ENCODE results near the gene NDP. TPM values are rescaled to one million over a fixed set of nuclear protein-coding genes. Genes with fewer than 3 reads are reported as not detected.

NDP gene
- total RNA-seq, 2 experiments from 2014 or later = not detected

DNA sequence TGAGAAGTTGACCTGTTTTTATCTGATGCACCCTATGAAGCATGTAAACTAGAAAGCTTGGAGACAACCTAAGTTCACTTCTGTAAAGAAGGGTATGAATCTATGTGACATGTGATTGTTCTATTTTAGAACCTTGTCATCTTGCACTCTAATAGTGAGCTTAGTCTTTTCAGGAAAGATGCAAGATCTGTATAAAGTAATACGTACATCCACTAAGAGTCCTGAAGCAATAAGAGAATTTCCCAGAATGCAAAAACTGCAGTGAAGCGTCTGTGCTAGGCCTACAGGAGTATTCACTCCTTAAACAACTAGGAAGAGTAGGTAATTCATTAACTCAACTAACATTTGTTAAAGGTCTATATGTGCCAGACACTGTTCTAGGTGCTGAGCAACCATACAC, 23.3 kb upstream of the NDP start:
- no peak for DNase-seq

DNA sequence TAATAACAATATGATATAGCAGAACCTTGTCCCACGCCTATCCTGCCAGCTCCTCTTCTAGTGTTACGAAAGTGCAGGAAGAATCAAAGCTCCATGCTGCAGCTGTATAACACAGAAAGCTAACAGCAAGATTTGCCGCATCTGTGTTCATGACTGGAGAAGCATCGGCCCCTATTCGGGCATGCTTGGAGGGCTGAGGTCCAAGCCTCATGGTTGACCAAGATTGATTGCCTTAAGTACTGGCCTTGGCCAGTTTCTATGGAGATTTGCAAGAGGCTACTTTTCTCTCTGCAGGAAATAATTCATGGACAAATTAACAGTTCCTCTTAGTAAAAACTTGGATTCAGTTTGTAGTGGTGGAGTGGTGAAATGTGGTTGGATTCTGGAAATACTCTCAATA, 12.9 kb upstream of the NDP start:
- CTCF ChIA-PET = no interaction called here
- Mint-ChIP-seq H3K4me3 (no peak overlapping the region), H3K36me3 (ENCODE audit: low read depth) (no peaks in the 10 kb centered on the region), H3K4me1 (no peaks in the 10 kb centered on the region), H3K27me3 (no peaks in the 10 kb centered on the region), H3K27ac (no peak overlapping the region), H3K9me3 (no peaks in the 10 kb centered on the region)
- DNase-seq = no peak
- POLR2A ChIA-PET = no interaction called here

More for the DNA sequence above, 23.3 kb upstream of the NDP start:
- H3K27ac Mint-ChIP-seq = no peak overlapping the region
- H3K36me3 Mint-ChIP-seq (ENCODE audit: low read depth) = no peaks in the 10 kb centered on the region
- ChIA-PET CTCF (no interaction called here), POLR2A (no interaction called here)
- H3K4me1 Mint-ChIP-seq = no peaks in the 10 kb centered on the region
- H3K9me3 Mint-ChIP-seq = no peaks in the 10 kb centered on the region
- no peak overlapping the region for H3K4me3 Mint-ChIP-seq
- H3K27me3 Mint-ChIP-seq = no peaks in the 10 kb centered on the region

DNA sequence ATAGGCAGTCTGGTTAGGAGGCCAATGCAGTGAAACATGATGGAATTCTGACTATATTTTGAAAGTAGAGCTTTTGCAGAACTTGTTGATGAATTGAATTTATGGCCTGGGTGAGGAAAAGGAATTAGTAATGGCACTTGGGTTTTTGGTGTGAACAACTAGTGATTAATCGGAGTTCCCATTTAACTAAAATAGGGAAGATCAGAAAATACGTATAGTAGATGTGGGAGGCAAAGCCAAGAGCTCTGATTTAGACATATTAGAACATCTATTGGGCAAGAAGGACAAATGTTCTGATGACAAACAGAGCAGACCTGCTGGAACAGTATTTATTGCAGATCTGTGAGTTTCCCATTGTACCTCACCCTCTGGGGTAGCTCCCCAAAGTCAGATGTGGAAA, 12.3 kb upstream of the NDP start:
- H3K4me1 Mint-ChIP-seq = no peaks in the 10 kb centered on the region
- no peaks in the 10 kb centered on the region for H3K27me3 Mint-ChIP-seq
- CTCF ChIA-PET = no interaction called here
- no peak overlapping the region for H3K27ac Mint-ChIP-seq
- no peak for DNase-seq
- H3K36me3 Mint-ChIP-seq (ENCODE audit: low read depth) = no peaks in the 10 kb centered on the region
- POLR2A ChIA-PET = no interaction called here
- H3K9me3 Mint-ChIP-seq = no peaks in the 10 kb centered on the region
- H3K4me3 Mint-ChIP-seq = no peak overlapping the region

DNA sequence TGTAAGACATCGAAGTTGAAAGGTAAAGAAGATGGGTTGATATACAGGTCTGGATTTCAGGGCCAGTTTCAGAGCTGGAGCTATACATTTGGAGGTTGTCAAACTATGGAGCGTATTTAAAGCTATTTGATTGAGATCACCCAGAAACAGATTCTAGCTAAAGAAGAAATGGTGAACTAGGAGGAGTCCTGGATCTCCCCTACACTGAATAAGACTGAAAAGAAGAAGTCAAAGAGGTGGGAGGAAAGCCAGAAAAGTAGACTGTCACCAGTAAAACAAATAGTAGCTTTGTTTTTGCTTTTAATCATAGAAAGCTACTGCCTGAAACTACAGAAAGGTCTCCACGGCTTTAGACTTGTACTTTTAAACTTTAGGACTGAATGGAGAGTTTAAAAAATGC, 5.0 kb upstream of the NDP start:
- ChIA-PET POLR2A (no interaction called here), CTCF (interaction anchor here (1.0 kb wide), 1 partner anchor 14 kb away, joined by 3 read pairs; no protein-coding TSS in a partner anchor)
- no peak overlapping the region for H3K27ac Mint-ChIP-seq
- peaks cover 3% of the 10 kb centered on the region for H3K9me3 Mint-ChIP-seq
- H3K4me3 Mint-ChIP-seq = no peak overlapping the region
- peaks cover 5% of the 10 kb centered on the region for H3K4me1 Mint-ChIP-seq
- no peak for DNase-seq
- peaks cover 17% of the 10 kb centered on the region for H3K27me3 Mint-ChIP-seq
- no peaks in the 10 kb centered on the region for H3K36me3 Mint-ChIP-seq (ENCODE audit: low read depth)

DNA sequence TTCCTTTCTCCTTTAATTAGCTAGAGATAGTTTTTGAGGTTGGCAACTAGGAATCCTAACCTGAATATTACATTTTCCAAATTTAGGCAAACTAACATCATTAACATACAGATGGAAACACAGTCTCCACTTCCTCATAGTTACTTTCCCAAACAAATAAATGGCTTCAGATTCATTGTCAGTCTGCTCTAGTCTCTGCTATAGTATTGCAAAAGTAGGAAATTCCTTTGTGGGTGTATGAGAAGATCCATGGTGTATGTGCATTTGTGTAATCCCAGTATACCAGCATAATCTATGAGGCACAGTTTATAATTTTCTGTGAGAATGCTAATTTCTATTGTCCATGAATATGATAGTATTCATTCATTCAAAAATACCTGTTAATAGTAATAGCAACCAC, 3.0 kb upstream of the NDP start:
- Mint-ChIP-seq H3K9me3 (peaks cover 3% of the 10 kb centered on the region), H3K4me1 (peaks cover 6% of the 10 kb centered on the region), H3K27ac (no peak overlapping the region), H3K27me3 (peaks cover 21% of the 10 kb centered on the region), H3K36me3 (ENCODE audit: low read depth) (no peaks in the 10 kb centered on the region), H3K4me3 (no peak overlapping the region)
- POLR2A ChIA-PET = no interaction called here
- no peak for DNase-seq
- CTCF ChIA-PET = no interaction called here

DNA sequence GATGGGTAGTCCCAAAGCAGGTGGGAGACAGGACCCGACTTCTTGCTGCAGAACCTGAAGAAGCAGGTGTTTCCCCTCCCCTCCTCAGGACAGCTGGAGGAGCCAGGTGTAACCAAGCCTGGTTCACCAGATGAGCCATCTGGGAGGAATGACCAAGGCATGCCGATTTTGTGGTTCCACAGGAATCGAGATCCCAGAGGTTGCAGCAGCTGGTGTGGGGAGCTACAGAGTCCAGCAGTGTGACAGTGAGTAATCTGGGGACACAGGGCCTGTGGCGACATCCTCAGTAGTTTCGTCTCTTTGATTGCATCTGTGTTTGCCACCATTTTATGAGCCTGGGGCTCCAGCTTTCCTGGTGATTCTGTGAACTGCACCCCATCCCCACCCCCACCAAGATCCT, 2.6 kb upstream of the NDP start:
- ChIA-PET CTCF (no interaction called here), POLR2A (no interaction called here)
- no peak overlapping the region for H3K27ac Mint-ChIP-seq
- peaks cover 3% of the 10 kb centered on the region for H3K9me3 Mint-ChIP-seq
- DNase-seq = no peak
- no peak overlapping the region for H3K4me3 Mint-ChIP-seq
- no peaks in the 10 kb centered on the region for H3K36me3 Mint-ChIP-seq (ENCODE audit: low read depth)
- H3K27me3 Mint-ChIP-seq = peaks cover 21% of the 10 kb centered on the region
- peaks cover 6% of the 10 kb centered on the region for H3K4me1 Mint-ChIP-seq

DNA sequence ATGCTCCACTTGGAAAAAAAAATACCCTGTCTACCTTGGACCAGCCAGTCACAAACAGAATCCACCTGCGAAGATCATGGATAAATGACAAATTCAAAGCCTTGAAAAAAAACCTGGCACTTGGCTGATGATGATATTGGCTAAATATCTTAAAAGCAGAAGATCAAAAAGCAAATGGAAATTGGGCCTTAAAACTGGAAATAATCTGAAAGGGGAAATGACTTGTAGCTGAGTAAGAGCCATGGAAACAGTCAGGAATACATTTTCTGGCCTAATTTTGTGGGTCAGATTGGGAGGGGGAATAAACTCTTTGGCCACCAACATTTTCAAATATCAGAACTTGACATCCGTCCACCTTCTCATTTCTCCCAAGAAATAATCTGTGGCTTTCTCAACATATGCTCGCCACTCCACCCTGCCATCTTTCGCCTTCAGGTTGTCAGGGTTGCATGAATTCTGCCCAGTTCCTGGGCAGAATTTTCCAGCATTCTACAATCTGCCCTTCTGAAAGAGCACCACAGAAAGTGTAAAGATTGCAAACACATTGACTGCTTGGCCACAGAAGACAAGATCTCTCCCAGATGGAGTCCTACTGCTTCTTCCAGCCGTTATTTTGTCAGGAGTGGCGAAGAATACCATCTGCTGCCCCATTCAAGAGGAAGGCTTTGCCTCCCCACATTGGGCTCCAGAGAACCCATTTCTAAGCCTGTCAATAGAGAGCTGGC, 1.7 kb upstream of the NDP start:
- H3K4me1 Mint-ChIP-seq = peaks cover 6% of the 10 kb centered on the region
- H3K27ac Mint-ChIP-seq = no peak overlapping the region
- DNase-seq = no peak
- ChIA-PET POLR2A (no interaction called here), CTCF (no interaction called here)
- H3K9me3 Mint-ChIP-seq = peaks cover 3% of the 10 kb centered on the region
- peaks cover 21% of the 10 kb centered on the region for H3K27me3 Mint-ChIP-seq
- no peaks in the 10 kb centered on the region for H3K36me3 Mint-ChIP-seq (ENCODE audit: low read depth)
- H3K4me3 Mint-ChIP-seq = no peak overlapping the region

DNA sequence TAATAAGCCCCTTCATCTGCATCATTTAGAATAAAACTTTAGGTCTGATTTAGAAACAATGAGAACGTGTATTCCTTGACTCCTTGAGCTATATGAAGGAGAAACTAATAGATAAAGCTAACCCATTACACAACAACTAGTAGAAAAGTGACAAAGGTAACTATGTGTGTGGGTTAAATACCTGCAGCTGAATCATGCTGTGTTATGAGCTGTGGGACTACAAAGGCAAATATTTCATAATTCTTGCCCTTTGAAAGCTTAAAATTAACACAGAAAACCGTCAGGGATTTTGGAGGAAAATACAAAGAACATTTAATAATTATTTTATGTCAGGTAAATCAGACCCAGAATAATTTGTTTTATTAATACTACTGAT, 898 bp upstream of the NDP start:
- POLR2A ChIA-PET = no interaction called here
- Mint-ChIP-seq H3K27ac (no peak overlapping the region), H3K9me3 (peaks cover 3% of the 10 kb centered on the region), H3K36me3 (ENCODE audit: low read depth) (no peaks in the 10 kb centered on the region), H3K27me3 (peaks cover 21% of the 10 kb centered on the region), H3K4me3 (no peak overlapping the region), H3K4me1 (peaks cover 6% of the 10 kb centered on the region)
- CTCF ChIA-PET = no interaction called here
- no peak for DNase-seq

DNA sequence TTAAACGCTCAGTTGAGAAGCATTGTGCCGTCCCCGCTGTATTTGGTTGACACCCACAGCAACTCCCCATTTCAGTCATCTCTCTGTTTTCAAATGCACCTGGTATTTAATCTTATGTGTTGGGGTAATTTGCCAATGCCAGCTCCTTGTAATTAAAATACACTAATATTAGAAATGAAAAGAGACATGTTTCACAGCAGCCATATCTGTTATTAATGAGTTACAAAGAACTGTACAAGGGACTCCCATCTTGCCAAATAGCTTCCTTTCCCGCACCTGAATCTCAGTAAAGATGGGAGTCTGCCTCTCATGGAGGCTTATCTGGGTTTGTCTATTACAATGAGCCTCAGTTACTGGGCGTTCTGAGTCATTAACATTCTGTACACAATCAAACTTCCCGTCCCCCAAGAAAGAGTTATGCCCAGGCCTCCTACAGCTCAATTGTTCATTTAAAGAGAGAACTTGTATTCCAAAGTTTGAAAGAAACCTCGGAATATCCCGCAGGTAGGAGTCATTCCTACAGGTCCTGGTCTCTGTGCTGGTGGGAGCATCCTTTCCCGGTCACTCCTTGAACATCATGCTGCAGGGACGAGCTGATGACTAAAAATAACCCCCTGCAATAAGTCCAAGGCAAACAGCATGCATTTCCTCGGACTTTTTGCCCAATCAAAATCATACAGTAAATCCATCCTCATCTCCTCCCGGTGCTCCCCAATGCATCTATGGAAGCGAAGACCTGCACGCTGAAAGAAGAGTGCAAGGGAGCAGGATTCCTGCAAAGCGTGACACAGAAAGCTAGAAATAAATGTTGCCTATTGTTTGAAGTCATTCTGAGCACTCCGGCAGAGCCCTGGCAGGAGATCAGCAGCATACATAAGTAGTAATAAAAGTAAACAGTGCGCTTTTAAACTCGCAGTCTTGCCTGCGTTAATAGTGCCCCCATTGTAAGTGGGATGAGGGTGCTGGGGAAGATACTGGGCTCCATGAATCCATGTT, 926 bp downstream of the NDP start:
- no peaks in the 10 kb centered on the region for H3K36me3 Mint-ChIP-seq (ENCODE audit: low read depth)

DNA sequence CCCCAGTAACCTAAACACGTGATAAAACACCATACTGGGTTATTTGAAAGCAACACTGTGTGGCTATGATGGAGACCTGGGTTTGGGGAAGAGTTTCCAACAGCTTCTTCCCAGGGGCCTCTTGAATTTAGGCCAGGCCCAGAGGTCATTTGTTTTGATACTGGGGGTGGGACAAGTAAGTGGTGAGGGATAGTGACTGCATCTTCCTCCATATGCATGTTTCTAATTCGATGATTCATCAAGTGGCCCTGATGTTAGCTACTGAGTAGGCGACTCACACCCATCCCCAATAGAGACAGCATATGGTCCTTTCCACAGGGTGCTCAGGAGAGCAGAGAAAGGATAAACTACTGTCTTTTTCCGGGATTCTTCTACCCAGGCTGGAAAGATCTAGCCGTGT, 2.7 kb downstream of the NDP start:
- ChIA-PET POLR2A (no interaction called here), CTCF (interaction anchor here (0.8 kb wide), 1 partner anchor 55 kb away, joined by 4 read pairs; no protein-coding TSS in a partner anchor)
- DNase-seq = no peak
- H3K4me1 Mint-ChIP-seq = peaks cover 6% of the 10 kb centered on the region
- H3K36me3 Mint-ChIP-seq (ENCODE audit: low read depth) = no peaks in the 10 kb centered on the region
- no peaks in the 10 kb centered on the region for H3K9me3 Mint-ChIP-seq
- peaks cover 21% of the 10 kb centered on the region for H3K27me3 Mint-ChIP-seq
- no peak overlapping the region for H3K27ac Mint-ChIP-seq
- no peak overlapping the region for H3K4me3 Mint-ChIP-seq

More for the DNA sequence above, 926 bp downstream of the NDP start:
- Mint-ChIP-seq H3K4me3 (no peak overlapping the region), H3K27me3 (peaks cover 21% of the 10 kb centered on the region), H3K4me1 (peaks cover 6% of the 10 kb centered on the region), H3K27ac (no peak overlapping the region), H3K9me3 (peaks cover 3% of the 10 kb centered on the region)
- DNase-seq = no peak
- ChIA-PET CTCF (no interaction called here), POLR2A (no interaction called here)

DNA sequence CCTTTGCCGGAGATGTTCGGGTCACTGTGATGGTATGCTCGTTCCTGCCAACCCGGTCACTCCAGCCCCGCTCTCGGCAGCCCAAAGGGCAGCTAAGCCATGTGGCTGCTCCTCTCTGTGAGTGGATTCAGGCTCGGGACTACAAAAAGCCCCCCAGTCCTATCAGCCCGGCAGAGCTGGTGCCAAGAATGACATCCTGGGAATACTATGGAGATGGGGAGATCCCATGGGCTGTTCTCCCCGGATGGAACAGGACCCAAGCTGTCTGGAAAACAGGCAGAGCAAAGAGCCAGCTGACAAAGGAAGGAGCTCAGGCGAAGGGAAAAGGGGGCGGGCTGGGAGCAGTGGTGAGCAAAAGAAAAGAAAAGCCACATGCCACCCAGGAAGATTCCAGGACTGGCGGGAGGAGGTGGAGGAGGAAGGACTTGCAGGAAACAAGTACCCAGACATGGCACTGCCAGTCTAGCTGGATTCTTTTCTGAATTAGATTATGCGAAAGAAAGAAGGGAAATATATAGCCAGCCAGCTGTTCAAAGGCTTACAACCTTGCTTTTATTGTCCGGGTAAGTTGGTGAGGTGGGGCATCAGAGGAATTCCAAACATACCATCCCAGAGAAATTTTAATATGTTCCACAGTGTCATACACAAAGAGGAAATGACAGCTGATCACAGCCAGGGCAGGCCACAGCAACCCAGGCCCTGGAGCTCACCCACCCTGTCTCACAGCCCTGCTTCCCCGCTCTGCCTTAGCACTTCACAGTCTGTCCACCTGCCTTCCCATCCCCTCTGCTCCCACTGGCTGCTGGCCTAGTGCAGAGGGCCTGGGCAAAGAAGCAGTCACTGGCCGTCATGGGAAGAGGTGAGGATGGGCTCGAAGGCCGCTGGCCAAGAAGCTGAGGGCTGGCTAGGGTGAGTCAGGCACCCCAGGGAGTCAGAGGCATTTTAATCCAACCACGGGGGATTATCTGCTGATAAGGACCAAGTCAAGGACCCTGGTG, 3.4 kb downstream of the NDP start:
- CTCF ChIA-PET = interaction anchor here (0.5 to 0.8 kb wide), 2 partner anchors 56 to 215 kb away, joined by 3 to 4 read pairs; no protein-coding TSS in a partner anchor
- DNase-seq = no peak
- H3K36me3 Mint-ChIP-seq (ENCODE audit: low read depth) = no peaks in the 10 kb centered on the region
- peaks cover 6% of the 10 kb centered on the region for H3K4me1 Mint-ChIP-seq
- H3K4me3 Mint-ChIP-seq = no peak overlapping the region
- no peak overlapping the region for H3K27ac Mint-ChIP-seq
- peaks cover 15% of the 10 kb centered on the region for H3K27me3 Mint-ChIP-seq
- POLR2A ChIA-PET = no interaction called here
- H3K9me3 Mint-ChIP-seq = no peaks in the 10 kb centered on the region

DNA sequence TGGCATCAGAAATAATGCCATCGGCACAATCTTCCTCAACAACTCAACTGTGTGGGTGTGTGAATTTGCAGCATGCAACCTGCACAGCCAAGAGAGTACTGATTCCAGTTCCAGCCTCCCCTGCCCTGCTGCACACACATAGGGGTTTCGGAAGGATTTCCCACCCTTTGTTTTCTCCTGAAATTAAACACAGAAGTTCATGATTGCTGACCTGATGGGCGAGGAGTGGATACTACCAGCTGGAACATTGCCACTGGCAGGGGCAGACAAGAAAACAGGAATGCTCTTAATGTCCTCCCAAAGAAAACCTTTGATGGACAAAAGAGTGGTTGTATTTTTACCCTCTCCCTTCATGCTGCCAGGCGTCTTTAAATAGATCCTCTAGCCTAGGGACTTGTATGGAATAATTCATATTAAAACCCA, 4.8 kb downstream of the NDP start:
- Mint-ChIP-seq H3K4me3 (no peak overlapping the region), H3K27me3 (peaks cover 5% of the 10 kb centered on the region), H3K36me3 (ENCODE audit: low read depth) (no peaks in the 10 kb centered on the region), H3K27ac (no peak overlapping the region), H3K9me3 (no peaks in the 10 kb centered on the region), H3K4me1 (peaks cover 2% of the 10 kb centered on the region)
- POLR2A ChIA-PET = no interaction called here
- CTCF ChIA-PET = interaction anchor here (0.7 kb wide), 1 partner anchor 153 kb away, joined by 3 read pairs; no protein-coding TSS in a partner anchor
- no peak for DNase-seq

Measured in activated CD4-positive, alpha-beta T cell treated with anti-CD3 and anti-CD28 coated beads, Interleukin-2, amount 10 ng/mL, durations not matched to agents 7 days and 5 days (primary cell).